Ovary (tissue), 3 donors: ENCODE results near the gene ADD1.

ENCODE experiments used
- CTCF ChIP-seq, 3 donors: fragments of 450-650 bp in 2 of 3; fragments of 200-600 bp in 1 of 3; IDR thresholded peaks; one replicate each; pipeline versions ENCODE4 v1.5.1 to v1.8.0; 2016 to 2022; ENCODE audit warnings: antibody characterized with exemption in 3 of 3, mild to moderate bottlenecking in 1 of 3
- EP300 ChIP-seq: sonication (generic); formaldehyde crosslinking; IDR thresholded peaks from one replicate; pipeline ENCODE4 v1.6.1; 2017; ENCODE audit warnings: antibody characterized with exemption
- POLR2A ChIP-seq: fragments of 450-650 bp; IDR thresholded peaks from one replicate; pipeline ENCODE4 v1.6.1; 2017; ENCODE audit warnings: antibody characterized with exemption, mild to moderate bottlenecking, moderate library complexity
- donor health status: DM: no; HTN: no; CAD: no.

- TF ChIP-seq CTCF (IDR thresholded peaks at IDR 0.05) (no peak), POLR2A (no peak), EP300 (no peak)
Observed at GRCh38 chr4:2796849-2797544, 46.6 kb upstream of the ADD1 start.
